ENCODE data around the gene SENP1.

DNA sequence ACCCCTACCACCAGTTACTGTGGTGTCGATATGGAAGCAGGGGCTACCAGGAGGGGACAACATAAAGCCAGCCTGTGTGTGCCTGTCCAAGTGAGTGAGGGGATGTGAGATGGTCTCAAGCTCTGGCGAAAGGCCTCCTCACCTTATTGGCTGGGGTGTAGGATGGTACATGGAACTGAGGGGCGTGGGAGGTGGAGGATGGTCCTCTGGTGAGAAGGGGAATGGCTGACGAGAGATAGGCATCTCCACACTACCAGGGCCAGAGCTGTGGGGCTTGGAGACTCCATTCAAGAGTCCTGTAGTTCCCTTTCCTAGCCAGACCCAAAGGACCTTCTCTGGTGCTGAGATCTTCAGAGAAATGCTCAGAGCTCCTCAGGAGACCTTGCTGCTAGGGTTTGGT lies 69.1 kb downstream of the SENP1 start:
- no peak for TF ChIP-seq EZH2 (IDR thresholded peaks at IDR 0.05; ENCODE audit: low read depth, unreplicated experiment)
- TF ChIP-seq, protein P1, sequence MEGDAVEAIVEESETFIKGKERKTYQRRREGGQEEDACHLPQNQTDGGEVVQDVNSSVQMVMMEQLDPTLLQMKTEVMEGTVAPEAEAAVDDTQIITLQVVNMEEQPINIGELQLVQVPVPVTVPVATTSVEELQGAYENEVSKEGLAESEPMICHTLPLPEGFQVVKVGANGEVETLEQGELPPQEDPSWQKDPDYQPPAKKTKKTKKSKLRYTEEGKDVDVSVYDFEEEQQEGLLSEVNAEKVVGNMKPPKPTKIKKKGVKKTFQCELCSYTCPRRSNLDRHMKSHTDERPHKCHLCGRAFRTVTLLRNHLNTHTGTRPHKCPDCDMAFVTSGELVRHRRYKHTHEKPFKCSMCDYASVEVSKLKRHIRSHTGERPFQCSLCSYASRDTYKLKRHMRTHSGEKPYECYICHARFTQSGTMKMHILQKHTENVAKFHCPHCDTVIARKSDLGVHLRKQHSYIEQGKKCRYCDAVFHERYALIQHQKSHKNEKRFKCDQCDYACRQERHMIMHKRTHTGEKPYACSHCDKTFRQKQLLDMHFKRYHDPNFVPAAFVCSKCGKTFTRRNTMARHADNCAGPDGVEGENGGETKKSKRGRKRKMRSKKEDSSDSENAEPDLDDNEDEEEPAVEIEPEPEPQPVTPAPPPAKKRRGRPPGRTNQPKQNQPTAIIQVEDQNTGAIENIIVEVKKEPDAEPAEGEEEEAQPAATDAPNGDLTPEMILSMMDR (conservative IDR thresholded peaks at IDR 0.05; ENCODE audit: low read depth in 2 of 2): no peak
- TF ChIP-seq STAT1 (IDR thresholded peaks at IDR 0.05; ENCODE audit: unreplicated experiment): no peak
- TF ChIP-seq JUNB (IDR thresholded peaks at IDR 0.05; ENCODE audit: unreplicated experiment): no peak
- TF ChIP-seq EZH2phosphoT487 (IDR thresholded peaks at IDR 0.05; ENCODE audit: unreplicated experiment): no peak
- TF ChIP-seq, protein P2, sequence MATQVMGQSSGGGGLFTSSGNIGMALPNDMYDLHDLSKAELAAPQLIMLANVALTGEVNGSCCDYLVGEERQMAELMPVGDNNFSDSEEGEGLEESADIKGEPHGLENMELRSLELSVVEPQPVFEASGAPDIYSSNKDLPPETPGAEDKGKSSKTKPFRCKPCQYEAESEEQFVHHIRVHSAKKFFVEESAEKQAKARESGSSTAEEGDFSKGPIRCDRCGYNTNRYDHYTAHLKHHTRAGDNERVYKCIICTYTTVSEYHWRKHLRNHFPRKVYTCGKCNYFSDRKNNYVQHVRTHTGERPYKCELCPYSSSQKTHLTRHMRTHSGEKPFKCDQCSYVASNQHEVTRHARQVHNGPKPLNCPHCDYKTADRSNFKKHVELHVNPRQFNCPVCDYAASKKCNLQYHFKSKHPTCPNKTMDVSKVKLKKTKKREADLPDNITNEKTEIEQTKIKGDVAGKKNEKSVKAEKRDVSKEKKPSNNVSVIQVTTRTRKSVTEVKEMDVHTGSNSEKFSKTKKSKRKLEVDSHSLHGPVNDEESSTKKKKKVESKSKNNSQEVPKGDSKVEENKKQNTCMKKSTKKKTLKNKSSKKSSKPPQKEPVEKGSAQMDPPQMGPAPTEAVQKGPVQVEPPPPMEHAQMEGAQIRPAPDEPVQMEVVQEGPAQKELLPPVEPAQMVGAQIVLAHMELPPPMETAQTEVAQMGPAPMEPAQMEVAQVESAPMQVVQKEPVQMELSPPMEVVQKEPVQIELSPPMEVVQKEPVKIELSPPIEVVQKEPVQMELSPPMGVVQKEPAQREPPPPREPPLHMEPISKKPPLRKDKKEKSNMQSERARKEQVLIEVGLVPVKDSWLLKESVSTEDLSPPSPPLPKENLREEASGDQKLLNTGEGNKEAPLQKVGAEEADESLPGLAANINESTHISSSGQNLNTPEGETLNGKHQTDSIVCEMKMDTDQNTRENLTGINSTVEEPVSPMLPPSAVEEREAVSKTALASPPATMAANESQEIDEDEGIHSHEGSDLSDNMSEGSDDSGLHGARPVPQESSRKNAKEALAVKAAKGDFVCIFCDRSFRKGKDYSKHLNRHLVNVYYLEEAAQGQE (IDR thresholded peaks at IDR 0.05; ENCODE audit: unreplicated experiment): no peak
- no peak for TF ChIP-seq NANOG (IDR thresholded peaks at IDR 0.05; ENCODE audit: borderline replicate concordance)
